Stimulated activated CD8-positive, alpha-beta memory T cell treated with anti-CD3 and anti-CD28 coated beads, Interleukin-12 subunit alpha, Interleukin-12 subunit beta, amount 100 ng/mL, for 4 hours (primary cell): ENCODE results near the gene LSR.

Experiments used
- DNase-seq: peaks from one replicate; pipeline ENCODE4 v3.0.0-alpha.2; 2020; ENCODE audit warnings: low read depth

Gene LSR

DNA sequence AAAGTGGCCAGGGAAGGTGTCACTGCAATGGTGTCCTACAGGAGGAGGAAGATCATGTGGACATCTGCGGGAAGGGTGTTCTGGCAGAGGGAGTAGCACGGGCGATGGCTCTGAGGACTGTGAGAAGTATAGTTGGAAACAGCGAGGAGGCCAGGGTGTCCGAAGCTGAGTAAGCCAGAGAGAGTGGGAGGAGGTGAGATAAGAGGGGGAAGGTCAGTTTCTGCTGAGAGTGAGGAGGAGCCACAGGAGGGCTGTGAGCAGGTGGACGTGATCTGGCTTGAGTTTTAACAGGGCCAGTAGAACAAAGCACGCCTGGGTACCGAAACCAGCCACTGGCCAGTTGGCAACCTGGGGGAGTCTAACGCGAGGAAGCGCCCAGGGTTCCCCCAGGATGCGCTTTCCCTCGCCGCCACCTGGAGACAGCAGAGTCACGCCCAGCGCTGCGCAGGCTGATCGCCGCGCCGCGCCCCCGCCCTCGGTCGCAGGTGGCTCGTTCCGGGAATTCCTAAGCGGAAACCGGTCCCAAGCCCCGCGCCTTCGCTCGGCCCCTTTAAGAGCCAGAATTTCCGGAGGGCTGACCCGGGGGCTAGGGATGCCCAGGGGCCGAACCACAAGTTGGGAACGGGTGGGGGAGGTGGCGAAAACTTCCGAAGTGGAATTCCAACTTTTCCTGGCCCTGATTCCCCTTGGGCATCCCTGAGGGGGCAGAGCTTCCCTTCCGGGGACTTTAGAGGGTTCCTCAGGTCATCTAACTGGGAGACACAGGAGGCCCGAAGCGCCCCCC is 1.1 kb upstream of the LSR start:
- peak; percentile 35 for DNase-seq

DNA sequence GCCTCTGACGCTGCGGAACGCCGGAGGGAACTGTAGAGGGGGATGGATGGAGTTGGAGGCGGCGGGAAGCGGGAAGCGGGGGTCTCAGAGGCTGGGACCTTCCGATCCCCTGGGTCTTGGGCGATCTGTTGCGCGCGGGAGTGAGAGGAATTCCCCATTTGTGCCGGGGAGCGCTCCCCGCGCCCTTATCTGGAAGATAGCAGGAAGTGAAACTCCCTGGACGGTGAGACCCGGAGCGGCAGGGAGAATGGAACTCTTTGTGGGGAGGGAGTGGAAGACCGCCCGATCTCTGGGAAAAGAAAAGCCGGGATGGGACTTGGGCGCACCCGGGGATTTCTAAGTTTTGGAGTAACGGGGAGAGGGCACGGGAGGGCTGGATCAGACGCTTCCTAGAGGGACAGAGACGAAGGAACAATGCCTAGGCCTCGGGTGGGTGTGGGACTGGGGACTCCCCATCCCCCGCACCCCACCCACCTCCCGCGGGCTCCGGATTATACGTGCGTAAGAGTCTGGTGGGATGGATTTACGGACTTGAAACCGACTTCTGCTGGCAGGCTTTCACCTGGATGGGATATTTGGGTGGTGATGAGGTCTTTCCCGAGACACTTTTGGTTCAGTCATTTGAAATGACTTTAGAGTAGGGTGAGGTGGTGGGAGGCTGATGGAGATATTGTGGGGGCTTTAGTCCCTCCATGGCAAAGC is 495 bp downstream of the LSR start:
- DNase-seq: no peak

DNA sequence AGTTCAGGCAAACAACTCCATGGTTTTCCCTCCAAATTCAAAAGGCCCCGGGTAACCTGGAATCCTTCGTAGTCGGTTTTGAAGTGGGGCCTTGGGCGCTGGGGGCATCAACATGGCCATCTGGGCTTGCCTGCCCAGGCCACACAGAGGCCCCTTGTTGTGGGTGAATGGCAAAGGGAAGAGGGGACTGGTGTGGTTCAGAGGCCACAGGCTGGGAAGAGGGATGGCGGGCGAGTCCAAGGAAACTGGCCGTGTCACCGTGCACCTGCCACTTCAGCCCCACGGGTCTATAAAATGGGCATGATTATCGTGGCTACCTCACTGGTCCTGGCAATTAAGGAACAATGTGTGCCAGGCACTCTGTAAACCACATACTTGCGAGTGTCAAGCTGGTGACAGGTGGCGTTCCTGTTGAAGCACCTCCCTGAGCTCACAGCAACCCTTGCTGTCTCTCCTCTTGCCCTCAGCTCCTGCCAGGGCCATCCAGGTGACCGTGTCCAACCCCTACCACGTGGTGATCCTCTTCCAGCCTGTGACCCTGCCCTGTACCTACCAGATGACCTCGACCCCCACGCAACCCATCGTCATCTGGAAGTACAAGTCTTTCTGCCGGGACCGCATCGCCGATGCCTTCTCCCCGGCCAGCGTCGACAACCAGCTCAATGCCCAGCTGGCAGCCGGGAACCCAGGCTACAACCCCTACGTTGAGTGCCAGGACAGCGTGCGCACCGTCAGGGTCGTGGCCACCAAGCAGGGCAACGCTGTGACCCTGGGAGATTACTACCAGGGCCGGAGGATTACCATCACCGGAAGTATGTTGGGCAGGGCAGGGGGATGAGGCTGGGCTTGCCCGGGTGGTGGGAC is 1.3 kb downstream of the LSR start:
- no peak for DNase-seq

DNA sequence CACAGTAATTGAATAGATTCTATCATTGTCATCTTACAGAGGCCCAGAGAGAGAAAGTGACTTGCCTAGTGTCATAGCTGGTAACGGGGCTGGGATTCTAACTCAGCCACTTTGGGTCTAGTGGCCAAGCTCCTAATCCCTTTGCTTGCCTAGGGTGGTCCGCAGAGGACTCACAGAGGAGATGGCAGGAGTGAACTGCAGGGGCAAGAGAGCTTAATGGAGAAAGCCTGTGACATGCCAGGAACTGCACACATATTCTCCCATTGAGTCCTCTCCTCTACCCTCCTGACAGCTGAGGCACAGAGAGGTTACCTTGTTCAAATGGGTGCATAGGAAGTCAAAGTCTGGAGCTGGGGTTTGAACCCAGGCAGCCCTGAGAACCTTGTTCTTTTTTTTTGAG is 2.7 kb downstream of the LSR start:
- no peak for DNase-seq

DNA sequence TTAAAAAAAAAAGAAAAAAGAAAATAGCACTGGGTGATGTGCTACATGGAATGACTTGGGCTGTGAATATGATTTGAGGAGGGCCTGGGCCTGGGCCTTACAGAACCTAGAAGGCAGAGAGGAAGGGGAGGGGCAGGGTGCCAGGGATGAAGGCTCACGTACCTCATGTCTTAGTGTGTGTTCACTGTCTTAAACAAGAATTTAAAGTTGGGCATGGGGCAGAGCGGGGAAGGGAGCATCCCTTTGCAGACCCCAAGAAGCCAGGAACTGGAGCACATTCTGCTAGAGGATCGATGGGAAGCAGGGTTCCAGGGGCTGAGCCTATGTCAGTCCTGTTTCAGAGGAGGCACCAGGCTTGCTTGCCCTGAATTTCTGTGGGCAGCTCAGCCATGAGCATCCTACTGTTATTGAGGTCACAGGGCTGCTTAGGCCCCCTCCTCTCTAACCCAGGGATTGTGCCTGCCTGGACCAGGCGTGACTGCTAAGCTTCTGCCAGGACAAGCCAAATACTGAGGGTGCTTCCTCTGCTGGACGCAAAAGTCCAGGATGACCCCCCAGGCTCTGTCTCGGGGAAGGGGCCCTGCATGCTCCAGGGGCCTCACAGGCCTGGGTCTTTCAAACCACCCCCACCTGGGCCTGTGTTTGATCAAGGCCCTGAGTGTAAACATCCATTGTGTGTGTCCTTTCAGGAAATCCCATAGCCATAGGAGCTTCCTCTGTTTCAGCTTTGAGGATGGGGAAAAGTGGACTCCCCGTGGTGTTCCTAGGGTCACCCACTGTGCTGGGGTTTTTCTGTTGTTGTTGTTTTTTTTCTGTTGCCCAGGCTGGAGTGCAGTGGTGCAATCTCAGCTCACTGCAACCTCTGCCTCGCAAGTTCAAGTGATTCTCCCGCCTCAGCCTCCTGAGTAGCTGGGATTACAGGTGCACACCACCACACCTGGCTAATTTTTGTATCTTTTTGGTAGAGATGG is 4.8 kb downstream of the LSR start:
- DNase-seq: no peak

DNA sequence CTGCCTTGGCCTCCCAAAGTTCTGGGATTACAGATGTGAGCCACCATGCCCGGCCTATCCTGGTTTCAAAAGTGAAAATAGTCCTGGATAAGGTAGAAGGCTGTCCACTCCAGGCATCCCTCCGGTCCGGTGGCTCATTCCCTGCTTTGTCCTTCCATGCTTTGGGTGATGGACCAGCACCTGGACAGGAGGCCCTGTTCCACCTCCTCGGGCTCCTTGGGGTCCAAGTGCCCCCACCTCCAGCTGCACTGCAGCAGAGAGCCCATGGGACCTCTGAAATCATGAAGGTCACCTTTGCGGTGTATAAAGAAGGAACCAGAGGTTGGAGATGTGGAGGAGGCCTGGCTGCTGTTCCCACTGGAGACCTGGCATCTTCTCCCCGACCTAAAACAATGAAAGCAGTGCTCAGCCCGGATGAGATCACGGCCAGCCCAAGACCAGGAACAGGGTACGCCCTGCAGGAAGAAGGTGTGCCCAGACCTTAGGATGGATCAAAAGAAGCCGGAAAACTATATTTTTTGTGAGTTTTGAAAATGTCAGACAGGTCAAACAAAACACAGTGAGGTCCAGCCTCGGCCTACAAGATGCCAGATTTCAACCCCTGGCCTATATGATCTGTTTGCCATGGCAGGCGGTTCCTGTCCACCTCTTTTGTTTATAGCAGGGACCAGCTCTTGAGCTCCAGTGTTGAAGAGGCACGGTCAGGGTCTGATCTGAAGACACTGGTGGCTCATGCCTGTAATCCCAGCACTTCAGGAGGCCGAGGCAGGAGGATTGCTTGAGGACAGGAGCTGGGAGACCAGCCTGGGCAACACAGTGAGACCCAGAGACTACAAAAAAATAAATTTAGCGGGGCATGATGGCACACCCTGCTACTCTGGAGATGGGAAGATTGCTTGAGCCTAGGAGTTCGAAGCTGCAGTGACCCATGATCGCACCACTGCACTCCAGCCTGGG is 5.8 kb downstream of the LSR start:
- DNase-seq: no peak

DNA sequence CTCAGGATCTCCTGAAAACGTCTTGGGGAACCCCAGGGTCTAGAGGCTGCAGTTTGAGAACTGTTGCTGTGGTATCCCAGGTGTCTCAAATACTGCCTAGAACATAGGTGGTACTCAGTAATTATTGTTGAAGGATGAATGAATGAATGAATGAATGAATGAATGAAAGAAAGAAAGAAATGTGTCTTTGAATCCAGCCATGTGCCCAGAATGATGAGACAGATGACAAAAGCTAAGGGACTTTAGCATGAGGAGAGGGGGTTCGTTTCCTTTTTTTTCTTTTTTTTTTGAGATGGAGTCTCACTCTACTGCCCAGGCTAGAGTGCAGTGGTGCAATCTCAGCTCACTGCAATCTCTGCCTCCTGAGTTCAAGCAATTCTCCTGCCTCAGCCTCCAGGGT is 7.8 kb downstream of the LSR start:
- DNase-seq: no peak

DNA sequence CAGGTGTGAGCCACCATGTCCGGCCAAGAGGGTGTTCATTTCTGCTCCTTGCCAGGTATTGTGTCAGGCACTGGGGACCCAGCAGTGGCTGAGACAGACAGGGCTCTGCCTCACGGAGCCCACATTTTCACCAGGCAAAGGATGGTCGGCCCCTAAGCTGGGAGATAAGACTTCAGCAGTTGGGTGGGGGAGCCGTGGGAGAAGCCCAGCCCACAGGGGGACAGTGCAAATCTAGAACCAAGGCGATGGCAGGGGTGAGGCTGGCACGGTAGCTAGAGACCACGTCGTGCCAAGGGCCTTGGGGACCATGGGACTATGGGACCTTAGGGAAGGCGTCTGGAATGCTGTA is 8.3 kb downstream of the LSR start:
- no peak for DNase-seq

DNA sequence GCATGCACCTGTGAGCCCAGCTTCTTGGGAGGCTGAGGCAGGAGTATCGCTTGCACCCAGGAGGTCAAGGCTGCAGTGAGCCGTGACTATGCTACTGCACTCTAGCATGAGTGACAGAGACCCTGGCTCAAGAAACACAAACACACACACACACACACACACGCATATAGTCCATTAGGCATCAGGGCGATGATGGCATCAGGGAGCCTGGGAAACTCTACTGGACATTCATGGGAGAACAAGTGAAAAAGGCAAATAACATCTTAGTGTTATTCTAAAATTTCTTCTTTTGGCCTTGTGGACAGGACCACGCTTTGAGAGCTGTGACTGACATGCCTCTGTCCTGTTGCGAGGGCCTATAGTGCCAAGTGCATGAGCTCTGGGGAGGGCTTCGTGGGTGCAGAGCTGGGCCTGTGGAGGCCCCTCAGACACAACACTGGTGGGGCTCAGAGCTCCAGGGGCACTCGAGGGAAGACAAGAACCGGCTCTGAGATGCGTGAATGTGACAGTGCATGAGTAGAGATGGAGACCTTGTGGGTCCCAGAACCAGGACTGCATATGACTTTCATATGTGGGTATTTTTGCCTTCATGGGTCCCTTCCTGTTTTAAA is 12.0 kb downstream of the LSR start:
- DNase-seq: no peak

DNA sequence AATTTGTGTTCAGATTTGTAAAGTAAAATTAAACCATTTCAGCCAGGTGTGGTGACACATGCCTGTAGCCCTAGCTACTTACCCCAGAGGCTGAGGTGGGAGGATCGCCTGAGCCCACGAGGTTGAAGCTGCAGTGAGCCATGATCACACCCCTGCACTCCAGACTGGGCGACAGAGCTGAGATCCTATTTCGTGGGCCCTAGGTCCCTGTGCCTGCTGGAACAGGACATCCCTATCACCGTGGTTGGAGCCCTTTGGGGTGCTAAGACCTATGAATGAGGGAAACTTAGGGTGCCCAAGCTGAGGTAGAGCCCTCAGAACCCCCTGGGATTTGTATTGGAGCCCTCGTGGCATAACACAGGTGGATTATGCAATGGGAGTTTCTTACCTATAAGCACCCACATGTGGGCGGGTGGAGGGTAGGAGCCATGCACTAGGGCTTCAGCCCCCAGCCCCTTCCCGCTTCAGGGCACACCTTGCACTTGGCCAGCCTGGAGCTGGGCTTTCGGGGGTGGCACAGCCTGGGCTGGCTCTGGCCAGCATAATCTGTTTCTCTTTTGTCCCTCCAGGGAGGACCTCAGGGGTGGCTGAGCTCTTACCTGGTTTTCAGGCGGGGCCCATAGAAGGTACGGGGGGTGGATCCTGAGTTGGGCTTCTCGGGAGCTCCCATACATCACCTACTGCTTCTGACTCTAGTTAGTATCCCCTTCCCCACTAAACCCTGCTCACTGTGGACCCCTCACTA is 12.7 kb downstream of the LSR start:
- no peak for DNase-seq

DNA sequence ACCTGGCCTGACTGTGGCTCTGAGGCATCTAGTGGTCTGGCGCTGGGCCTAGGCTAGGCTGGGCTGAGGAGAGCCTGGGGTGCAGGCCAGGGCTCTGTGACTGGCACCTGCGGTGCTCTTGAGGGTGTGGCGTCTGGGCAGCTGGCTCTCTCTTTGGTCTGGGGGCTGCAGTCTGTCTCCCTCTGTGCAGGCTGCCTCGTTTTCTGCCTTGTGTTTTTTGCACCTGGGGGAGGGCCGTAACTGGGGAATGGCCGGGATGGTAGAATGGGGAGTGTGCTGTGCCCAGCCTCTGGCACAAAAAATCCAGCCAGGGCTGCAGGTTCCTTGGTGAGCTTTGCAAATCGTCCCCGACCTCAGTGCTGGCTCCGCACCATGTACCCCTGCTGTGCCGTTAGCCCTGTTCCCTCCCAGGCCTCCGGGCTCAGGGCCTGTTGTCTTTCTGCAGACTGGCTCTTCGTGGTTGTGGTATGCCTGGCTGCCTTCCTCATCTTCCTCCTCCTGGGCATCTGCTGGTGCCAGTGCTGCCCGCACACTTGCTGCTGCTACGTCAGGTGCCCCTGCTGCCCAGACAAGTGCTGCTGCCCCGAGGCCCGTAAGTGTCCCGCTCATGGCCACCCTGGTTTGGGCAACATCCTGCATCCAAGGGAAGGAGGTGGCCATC is 13.4 kb downstream of the LSR start:
- DNase-seq: no peak

DNA sequence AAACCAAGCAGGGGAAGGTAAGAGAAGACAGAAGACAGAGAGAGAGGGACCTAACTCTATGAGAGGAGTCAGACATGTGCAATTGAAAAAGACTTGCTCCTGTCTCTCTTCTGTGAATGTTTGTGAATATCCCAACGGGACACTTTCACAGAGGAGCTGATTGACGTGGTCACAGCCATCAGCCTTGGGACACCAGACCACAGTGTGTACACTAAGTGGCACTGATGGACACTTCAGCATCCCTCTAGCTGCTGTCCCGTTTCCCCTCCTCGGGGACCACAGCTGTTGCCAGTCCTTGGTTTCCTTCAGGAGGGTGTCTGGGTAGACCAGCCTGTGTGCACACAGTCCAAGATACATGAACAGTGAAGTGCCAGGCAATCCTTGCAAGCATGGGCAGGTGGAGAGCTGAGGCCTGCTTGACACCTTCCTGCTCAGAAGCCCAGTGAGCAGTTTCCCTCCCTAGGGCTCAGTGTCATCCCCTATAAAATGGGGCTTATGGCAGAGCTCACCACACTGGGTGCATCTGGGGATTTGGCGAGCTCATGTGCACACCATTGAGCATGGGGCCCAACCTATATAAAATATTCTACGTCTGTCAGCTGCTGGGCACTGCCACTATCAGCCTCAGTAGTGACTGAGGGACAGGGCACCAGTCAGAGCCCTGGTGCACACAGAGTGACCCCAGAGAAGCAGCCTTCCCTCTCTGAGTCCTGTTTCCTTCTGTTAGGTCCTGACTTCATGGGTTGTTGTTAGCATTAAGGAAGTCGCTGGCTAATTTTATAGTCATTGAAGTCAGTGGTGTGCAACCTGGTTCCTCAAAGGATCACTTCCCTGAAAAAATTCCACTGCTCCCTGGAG is 15.7 kb downstream of the LSR start:
- DNase-seq: no peak

DNA sequence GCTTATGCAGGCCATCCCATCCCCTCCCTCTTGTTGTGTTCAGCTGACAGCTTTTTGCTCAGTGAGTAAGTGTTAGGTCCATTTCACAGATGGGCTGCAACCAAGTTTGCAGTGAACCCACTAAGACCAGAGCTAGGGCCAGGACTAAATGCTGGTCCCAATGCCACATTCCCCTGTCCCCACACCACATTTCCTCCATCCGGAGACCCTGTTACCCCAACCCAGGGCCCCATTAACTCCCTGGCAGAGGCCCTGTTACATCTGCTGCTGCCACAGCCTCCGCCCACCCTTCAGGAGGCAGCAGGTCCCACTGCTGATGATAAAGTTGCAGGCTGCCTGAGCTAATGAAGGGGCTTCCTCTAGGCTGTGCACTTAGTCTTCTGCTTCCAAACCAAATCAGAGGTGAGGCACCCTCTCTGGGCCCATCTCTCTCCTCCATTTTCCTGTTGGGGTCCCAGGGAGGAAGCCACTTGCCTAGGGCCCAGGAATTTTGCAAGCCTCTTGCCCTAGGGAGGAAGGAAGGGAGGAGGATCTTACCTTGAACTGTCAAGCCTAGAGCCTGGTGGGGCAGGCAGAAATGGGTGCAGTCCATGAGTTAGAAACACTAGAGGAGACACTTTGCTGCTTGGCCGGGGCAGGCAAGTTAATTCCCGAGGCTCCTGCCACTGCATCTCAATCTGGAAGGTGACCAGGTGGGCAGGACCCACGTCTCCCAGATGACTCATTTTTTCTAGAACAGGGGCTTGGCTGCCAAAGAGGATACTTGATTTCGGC is 16.5 kb downstream of the LSR start:
- DNase-seq: no peak

DNA sequence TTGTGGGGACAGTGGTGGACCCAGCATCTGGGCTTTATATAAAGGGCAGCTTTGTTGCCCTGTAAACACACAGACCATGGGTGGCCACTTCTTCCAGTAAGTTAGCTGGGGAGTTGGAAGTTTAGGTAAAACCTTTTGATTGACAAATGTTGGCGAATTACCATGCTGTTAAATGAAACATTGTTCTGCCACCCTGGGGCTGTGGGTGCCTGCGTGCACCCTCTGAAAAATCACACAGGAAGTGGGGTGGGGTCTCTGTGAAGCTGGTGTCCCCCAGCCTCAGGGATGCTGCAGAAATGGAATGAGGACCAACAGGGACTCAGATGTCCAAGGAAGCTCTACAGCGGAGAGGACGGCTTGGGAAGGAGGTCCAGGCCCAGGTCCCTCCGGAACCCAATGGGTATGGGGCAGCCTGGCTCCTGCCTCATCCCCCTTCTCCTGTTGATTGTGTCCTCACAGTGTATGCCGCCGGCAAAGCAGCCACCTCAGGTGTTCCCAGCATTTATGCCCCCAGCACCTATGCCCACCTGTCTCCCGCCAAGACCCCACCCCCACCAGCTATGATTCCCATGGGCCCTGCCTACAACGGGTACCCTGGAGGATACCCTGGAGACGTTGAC is 17.2 kb downstream of the LSR start:
- DNase-seq: no peak

DNA sequence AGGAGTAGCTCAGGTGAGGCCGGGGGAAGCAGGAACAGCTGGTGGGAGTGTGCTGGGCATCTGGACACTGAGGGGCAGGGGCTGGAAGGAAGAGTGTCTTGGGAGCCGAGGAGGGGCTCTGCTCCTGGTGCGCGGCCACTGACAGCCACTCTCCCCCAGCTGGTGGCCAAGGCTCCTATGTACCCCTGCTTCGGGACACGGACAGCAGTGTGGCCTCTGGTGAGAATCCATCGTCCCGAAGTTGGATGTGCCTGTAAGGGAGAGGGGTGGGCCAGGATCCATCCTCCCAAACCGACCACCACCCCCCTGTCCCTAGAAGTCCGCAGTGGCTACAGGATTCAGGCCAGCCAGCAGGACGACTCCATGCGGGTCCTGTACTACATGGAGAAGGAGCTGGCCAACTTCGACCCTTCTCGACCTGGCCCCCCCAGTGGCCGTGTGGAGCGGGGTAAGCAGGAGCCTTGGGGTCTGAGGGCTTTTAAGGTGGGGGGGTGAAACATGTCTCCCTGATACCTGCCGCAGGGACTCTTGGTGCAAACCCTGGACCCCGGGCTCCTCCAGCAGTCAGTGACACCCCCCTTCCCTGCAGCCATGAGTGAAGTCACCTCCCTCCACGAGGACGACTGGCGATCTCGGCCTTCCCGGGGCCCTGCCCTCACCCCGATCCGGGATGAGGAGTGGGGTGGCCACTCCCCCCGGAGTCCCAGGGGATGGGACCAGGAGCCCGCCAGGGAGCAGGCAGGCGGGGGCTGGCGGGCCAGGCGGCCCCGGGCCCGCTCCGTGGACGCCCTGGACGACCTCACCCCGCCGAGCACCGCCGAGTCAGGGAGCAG is 17.9 kb downstream of the LSR start:
- DNase-seq: no peak

DNA sequence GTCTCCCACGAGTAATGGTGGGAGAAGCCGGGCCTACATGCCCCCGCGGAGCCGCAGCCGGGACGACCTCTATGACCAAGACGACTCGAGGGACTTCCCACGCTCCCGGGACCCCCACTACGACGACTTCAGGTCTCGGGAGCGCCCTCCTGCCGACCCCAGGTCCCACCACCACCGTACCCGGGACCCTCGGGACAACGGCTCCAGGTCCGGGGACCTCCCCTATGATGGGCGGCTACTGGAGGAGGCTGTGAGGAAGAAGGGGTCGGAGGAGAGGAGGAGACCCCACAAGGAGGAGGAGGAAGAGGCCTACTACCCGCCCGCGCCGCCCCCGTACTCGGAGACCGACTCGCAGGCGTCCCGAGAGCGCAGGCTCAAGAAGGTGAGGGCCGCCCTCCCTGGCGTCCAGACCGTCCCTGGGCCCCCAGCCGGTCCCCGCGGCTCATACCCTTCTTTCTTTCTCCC is 18.6 kb downstream of the LSR start:
- peak; percentile 39 for DNase-seq
